Colonic mucosa (tissue), 4 donors: ENCODE measurements around the gene CREB3L1. TPM values are rescaled to one million over a fixed set of nuclear protein-coding genes. Genes with fewer than 3 reads are reported as not detected.

Experiments used
- DNase-seq: peaks from one replicate; pipeline ENCODE4 v3.0.0-alpha.2; 2020
- H3K27ac ChIP-seq: fragments of 200-600 bp; one replicate; pipeline ENCODE4 v1.8.0; 2021
- H3K27me3 ChIP-seq: fragments of 200-600 bp; one replicate; pipeline ENCODE4 v1.8.0; 2021
- H3K36me3 ChIP-seq: fragments of 200-600 bp; one replicate; pipeline ENCODE4 v1.8.0; 2021
- H3K4me1 ChIP-seq: fragments of 200-600 bp; one replicate; pipeline ENCODE4 v1.8.0; 2021; ENCODE audit warnings: mild to moderate bottlenecking
- H3K4me3 ChIP-seq: fragments of 200-600 bp; one replicate; pipeline ENCODE4 v1.8.0; 2021
- H3K9ac ChIP-seq, 2 donors: one replicate each; pipeline ENCODE4 v1.7.0; 2013; ENCODE audit warnings: control low read depth in 2 of 2, low read depth in 2 of 2, low read length in 2 of 2
- H3K9me3 ChIP-seq: fragments of 200-600 bp; one replicate; pipeline ENCODE4 v1.8.0; 2021
- intact Hi-C: fragments of 100-400 bp; cut with DNase I; formaldehyde crosslinking; loops from one replicate; pipeline ENCODE4 v1.14.1; 2022
- total RNA-seq, 2 donors: library from RNA; stranded (reverse); fragmentation: NEBNext Ultra II Directional in 1 of 2; extraction: Animal tissue kit (Norgen Biotek cat#: 25700) in 1 of 2; gene quantifications; one replicate each; pipeline ENCODE4 v1.2.1, GENCODE V29; 2021
- TF ChIP-seq, protein P1 (sequence below): fragments of 200-600 bp; IDR thresholded peaks from one replicate; pipeline ENCODE4 v1.8.0; 2022; ENCODE audit warnings: antibody characterized with exemption, mild to moderate bottlenecking
- donor health status: healthy.
- donor health status: DM: no; HTN: no; CAD: no.
- donor health status: DM: no; HTN: no; CAD: no.

The CREB3L1 gene
- total RNA-seq, 2 donors from 2014 or later: 143 to 150 TPM

DNA sequence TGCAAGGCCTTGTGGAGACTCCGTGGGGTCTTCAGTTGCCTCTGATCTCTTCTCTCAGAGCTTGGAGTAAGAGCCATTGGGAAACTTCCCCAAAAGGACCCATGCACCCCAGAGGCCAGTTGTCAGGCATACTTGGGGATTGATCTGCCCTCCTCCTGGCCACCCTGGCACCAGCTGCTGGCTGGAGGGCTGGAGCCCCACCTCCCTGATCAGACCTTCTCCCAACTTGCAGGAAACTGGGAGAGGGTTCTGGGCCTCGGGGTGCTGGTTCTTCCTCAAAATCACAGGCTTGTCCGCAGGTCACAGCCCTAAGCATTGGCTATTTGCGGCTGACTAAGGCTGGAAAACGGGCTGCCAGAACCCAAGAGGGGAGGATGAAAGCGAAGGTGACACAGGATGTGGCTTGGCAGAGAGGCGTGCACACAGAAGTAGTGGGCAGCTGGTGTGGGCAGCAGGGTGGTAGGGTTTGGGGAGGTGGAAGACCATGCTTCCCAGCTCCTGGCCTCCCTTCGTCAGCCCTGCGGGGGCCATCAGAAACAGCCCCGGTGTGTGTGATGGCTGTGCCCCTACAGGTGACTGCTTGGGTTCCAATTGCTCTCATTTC lies 68.5 kb downstream of the CREB3L1 start:
- intact Hi-C loops: no loop called here
- peak overlapping the region; percentile 32 to 44 for H3K9ac ChIP-seq
- H3K9me3 ChIP-seq: no peaks in the 10 kb centered on the region
- H3K4me3 ChIP-seq: peak overlapping the region; percentile 26
- H3K36me3 ChIP-seq: no peaks in the 10 kb centered on the region
- no peaks in the 10 kb centered on the region for H3K27me3 ChIP-seq
- DNase-seq: no peak
- peak overlapping the region; percentile 4 for H3K27ac ChIP-seq
- TF ChIP-seq, protein P1, sequence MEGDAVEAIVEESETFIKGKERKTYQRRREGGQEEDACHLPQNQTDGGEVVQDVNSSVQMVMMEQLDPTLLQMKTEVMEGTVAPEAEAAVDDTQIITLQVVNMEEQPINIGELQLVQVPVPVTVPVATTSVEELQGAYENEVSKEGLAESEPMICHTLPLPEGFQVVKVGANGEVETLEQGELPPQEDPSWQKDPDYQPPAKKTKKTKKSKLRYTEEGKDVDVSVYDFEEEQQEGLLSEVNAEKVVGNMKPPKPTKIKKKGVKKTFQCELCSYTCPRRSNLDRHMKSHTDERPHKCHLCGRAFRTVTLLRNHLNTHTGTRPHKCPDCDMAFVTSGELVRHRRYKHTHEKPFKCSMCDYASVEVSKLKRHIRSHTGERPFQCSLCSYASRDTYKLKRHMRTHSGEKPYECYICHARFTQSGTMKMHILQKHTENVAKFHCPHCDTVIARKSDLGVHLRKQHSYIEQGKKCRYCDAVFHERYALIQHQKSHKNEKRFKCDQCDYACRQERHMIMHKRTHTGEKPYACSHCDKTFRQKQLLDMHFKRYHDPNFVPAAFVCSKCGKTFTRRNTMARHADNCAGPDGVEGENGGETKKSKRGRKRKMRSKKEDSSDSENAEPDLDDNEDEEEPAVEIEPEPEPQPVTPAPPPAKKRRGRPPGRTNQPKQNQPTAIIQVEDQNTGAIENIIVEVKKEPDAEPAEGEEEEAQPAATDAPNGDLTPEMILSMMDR: no peak
- H3K4me1 ChIP-seq: peaks cover 8% of the 10 kb centered on the region

- Histone ChIP-seq H3K27me3 (no peaks in the 10 kb centered on the region), H3K9ac (peak within 1 kb of the TSS; percentile 91 to 93), H3K4me3 (peak within 1 kb of the TSS; percentile 95), H3K27ac (peak within 1 kb of the TSS; percentile 44), H3K36me3 (no peaks in the 10 kb centered on the region), H3K4me1 (peaks cover 15% of the 10 kb centered on the region), H3K9me3 (no peaks in the 10 kb centered on the region)
- peak; percentile 81 for DNase-seq
- TF ChIP-seq, protein P1: peak; percentile 54
- intact Hi-C loops: no loop called here
Measured at GRCh38 chr11:46346886-46347636, 69.6 kb downstream of the CREB3L1 start, which contains the start of gene DGKZ. DGKZ (plus strand) TSS chr11:46347463; CDS start chr11:46347660, 197 bp downstream.

DNA sequence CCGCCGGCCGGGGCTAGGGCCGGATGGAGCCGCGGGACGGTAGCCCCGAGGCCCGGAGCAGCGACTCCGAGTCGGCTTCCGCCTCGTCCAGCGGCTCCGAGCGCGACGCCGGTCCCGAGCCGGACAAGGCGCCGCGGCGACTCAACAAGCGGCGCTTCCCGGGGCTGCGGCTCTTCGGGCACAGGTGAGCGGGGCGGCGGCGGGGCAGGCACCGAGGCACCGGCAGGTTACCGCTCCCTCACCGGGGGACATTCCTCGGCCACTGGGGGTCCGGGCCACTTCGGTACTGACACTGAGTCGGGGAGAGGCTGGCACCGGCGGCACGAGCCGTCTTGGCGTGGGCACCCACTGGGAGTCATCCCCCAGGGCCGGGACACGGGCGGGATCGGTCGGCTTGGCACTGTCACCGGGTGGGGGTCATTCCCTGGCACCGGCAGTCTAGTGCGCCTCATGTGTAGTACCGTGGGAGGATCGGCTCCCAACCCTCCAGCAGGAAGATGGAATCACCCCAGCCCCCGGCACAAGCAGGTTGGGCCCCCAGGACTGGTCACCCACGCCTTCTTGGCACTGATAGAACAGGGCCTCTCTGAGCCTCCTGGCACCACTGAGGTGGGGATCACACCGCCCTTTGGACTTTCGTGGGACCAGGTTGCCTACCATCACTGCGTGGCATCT lies 70.3 kb downstream of the CREB3L1 start:
- Histone ChIP-seq H3K4me1 (peaks cover 17% of the 10 kb centered on the region), H3K4me3 (peak overlapping the region; percentile 95), H3K36me3 (no peaks in the 10 kb centered on the region), H3K27ac (peak overlapping the region; percentile 44), H3K9me3 (no peaks in the 10 kb centered on the region), H3K27me3 (no peaks in the 10 kb centered on the region), H3K9ac (peak overlapping the region; percentile 91 to 93)
- intact Hi-C loops: no loop called here
- TF ChIP-seq, protein P1: no peak
- DNase-seq: peak; percentile 43

DNA sequence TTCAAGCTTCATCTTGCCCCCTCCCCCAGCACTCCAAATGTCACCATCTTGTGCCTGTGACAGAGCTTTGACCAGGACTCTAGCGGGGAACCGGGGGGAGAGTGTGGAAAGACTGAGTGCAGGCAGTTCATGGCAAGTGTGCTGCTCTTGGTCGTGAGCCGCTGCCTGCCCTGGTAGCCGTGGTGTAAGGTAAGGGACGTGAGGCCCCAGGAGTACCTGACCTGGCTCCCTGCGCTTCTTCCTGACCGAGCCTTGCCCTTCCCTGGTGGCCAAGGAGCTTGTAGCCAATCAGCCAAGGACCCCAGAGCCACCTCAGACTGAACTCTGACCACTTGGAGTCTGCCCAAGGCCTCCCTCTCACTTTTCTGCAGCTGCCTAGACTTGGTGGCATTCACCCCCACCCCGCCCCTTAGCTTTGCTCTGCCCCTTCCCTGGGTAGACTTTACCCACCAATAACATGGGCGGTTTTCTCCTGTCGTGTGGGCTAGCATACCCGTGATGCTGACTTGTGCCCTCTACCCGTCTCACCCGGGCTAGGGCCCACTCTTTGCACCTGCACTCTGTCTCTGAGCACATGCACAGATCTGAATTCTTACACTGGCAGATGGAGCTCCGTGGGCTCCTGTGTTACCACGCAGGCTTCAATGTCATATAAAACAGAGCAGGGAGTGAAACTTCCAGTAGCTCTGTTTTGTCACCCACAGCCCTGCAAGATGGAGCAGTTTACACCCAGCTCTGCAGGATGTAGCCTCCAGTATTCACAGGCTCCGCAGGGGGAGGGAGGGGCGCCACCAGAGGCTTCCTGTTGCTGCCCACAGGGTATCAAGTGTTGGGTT lies 71.3 kb downstream of the CREB3L1 start:
- H3K27ac ChIP-seq: peak overlapping the region; percentile 44
- H3K36me3 ChIP-seq: no peaks in the 10 kb centered on the region
- TF ChIP-seq, protein P1: no peak
- no peaks in the 10 kb centered on the region for H3K9me3 ChIP-seq
- peak; percentile 70 for DNase-seq
- H3K4me1 ChIP-seq: peaks cover 17% of the 10 kb centered on the region
- H3K27me3 ChIP-seq: no peaks in the 10 kb centered on the region
- H3K4me3 ChIP-seq: peak overlapping the region; percentile 95
- intact Hi-C loops: no loop called here
- H3K9ac ChIP-seq: peak overlapping the region; percentile 91 to 93

DNA sequence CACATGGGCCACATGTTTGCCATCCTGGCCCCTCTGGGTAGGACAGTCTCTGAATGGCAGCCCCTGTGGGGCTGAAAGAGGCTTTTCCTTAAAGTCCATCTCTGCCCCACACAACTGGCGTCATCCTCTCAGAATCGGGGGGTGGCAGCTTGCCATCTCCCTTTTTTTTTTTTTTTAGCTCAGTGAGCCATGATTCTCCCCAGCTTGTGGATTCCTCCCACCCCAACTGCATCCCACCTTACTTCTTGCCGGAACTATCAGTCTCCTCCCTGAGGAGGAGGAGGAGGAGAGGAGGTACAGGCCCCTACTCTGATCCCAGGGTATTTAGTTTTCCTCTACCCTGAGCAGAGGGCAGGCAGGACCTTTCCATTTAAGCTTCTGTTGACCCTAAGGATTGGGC lies 73.2 kb downstream of the CREB3L1 start:
- TF ChIP-seq, protein P1: no peak
- Histone ChIP-seq H3K9me3 (no peaks in the 10 kb centered on the region), H3K27ac (no peak overlapping the region), H3K36me3 (no peaks in the 10 kb centered on the region), H3K4me3 (no peak overlapping the region), H3K9ac (no peak overlapping the region), H3K27me3 (no peaks in the 10 kb centered on the region), H3K4me1 (peaks cover 17% of the 10 kb centered on the region)
- intact Hi-C loops: no loop called here
- no peak for DNase-seq
